Measurements from ENCODE around the gene TBC1D9.

- TF ChIP-seq, protein P1, sequence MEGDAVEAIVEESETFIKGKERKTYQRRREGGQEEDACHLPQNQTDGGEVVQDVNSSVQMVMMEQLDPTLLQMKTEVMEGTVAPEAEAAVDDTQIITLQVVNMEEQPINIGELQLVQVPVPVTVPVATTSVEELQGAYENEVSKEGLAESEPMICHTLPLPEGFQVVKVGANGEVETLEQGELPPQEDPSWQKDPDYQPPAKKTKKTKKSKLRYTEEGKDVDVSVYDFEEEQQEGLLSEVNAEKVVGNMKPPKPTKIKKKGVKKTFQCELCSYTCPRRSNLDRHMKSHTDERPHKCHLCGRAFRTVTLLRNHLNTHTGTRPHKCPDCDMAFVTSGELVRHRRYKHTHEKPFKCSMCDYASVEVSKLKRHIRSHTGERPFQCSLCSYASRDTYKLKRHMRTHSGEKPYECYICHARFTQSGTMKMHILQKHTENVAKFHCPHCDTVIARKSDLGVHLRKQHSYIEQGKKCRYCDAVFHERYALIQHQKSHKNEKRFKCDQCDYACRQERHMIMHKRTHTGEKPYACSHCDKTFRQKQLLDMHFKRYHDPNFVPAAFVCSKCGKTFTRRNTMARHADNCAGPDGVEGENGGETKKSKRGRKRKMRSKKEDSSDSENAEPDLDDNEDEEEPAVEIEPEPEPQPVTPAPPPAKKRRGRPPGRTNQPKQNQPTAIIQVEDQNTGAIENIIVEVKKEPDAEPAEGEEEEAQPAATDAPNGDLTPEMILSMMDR (IDR thresholded peaks at IDR 0.05; ENCODE audit: low read length): no peak
- TF ChIP-seq EZH2 (IDR thresholded peaks at IDR 0.05; ENCODE audit: borderline replicate concordance, low read length): no peak
Observed at GRCh38 chr4:140701071-140701470, 55.1 kb downstream of the TBC1D9 start.
